HCT116 (cell line): ENCODE measurements around the gene FOXQ1. TPM values are rescaled to one million over a fixed set of nuclear protein-coding genes. Genes with fewer than 3 reads are reported as not detected.

Source experiments
- ATAC-seq: fragments of 200-7000 bp; cut with Tn5 transposase; 2 replicates; pipeline ENCODE4 v1.9.1; 2020; ENCODE audit warnings: mild to moderate bottlenecking, moderate library complexity
- BruUV-seq: library from RNA; stranded (reverse); fragments of 400-500 nt; replicated peaks from 2 replicates; lab custom pipeline; 2021; lab: Mats Ljungman, UMichigan
- CTCF ChIA-PET: fragments of 300-600 bp; sonication (Branson Sonifier 250); formaldehyde crosslinking; loops from one replicate; lab custom pipeline; 2021; ENCODE audit warnings: antibody characterized with exemption; lab: Charles Lee
- POLR2A ChIA-PET: fragments of 300-600, 350-600 bp; sonication (Branson Sonifier 250); formaldehyde crosslinking; loops from one replicate; lab custom pipeline; 2021; ENCODE audit warnings: antibody characterized with exemption; lab: Charles Lee
- RAD21 ChIA-PET, 2 experiments: fragments of 300-600 bp; sonication (Branson Sonifier 250); formaldehyde crosslinking; loops; one replicate each; lab custom pipeline; 2023; ENCODE audit warnings: low total read pairs in 2 of 2; ENCODE audit not compliant: uncharacterized antibody in 2 of 2, unreplicated experiment in 2 of 2, low non-redundant PET in 1 of 2; lab: Charles Lee
- DNase-seq: peaks from one replicate; pipeline ENCODE4 v3.0.0-alpha.2; 2010; ENCODE audit warnings: low read depth, low spot score
- H2AFZ ChIP-seq: fragments of 200-600 bp; shearing (Covaris generic), sonication (generic); 2 replicates; pipeline ENCODE4 v1.6.1; 2017; ENCODE audit warnings: low read depth, mixed run types, mixed read lengths, antibody characterized with exemption, low read length; ENCODE audit not compliant: poor library complexity, severe bottlenecking
- H3K27ac ChIP-seq: 2 replicates; pipeline ENCODE4 v1.5.1; 2012; ENCODE audit warnings: low read depth, low read length
- H3K27me3 ChIP-seq: fragments of 200-600 bp; sonication (generic); 2 replicates; pipeline ENCODE4 v1.6.1; 2016; ENCODE audit warnings: mixed run types, low read length, mixed read lengths; ENCODE audit not compliant: insufficient read depth
- H3K36me3 ChIP-seq, 2 experiments: fragments of 200-500 bp in 1 of 2; fragments of 200-600 bp in 1 of 2; sonication (Bioruptor generic) in 1 of 2; sonication (generic) in 1 of 2; 2 replicates each; pipeline versions ENCODE4 v1.5.1 to v1.6.1; 2014 to 2016; ENCODE audit warnings: low read length in 2 of 2, inconsistent platforms in 1 of 2, mixed read lengths in 1 of 2, mixed run types in 1 of 2; ENCODE audit not compliant: insufficient read depth in 2 of 2, control insufficient read depth in 1 of 2
- H3K4me1 ChIP-seq, 2 experiments: fragments of 200-600 bp in 1 of 2; sonication (generic) in 1 of 2; 2 replicates each; pipeline versions ENCODE4 v1.5.1 to v1.6.1; 2012 to 2017; ENCODE audit warnings: low read length in 2 of 2, inconsistent platforms in 1 of 2, mild to moderate bottlenecking in 1 of 2, mixed read lengths in 1 of 2, mixed run types in 1 of 2, moderate library complexity in 1 of 2; ENCODE audit not compliant: insufficient read depth in 2 of 2, control insufficient read depth in 1 of 2
- H3K4me2 ChIP-seq: fragments of 200-600 bp; sonication (generic); 2 replicates; pipeline ENCODE4 v1.6.1; 2017; ENCODE audit warnings: mixed run types, low read length, mixed read lengths
- H3K4me3 ChIP-seq, 2 experiments: fragments of 200-600 bp in 1 of 2; sonication (generic) in 1 of 2; replicated peaks in 1 of 2; 2 replicates each; pipeline ENCODE4 v1.5.1; 2011 to 2016; ENCODE audit warnings: low read length in 2 of 2, control low read depth in 1 of 2, low read depth in 1 of 2, mild to moderate bottlenecking in 1 of 2, mixed read lengths in 1 of 2, mixed run types in 1 of 2
- H3K79me2 ChIP-seq: fragments of 200-600 bp; sonication (generic); 2 replicates; pipeline ENCODE4 v1.6.1; 2017; ENCODE audit warnings: mild to moderate bottlenecking, mixed run types, low read length, moderate library complexity, mixed read lengths; ENCODE audit not compliant: insufficient read depth
- H3K9ac ChIP-seq: fragments of 200-600 bp; sonication (generic); 2 replicates; pipeline ENCODE4 v1.6.1; 2016; ENCODE audit warnings: low read length, mixed read lengths
- H3K9me2 ChIP-seq: fragments of 200-600 bp; sonication (generic), shearing (Covaris generic); 2 replicates; pipeline ENCODE4 v1.6.1; 2017; ENCODE audit warnings: mixed run types, mild to moderate bottlenecking, moderate library complexity; ENCODE audit not compliant: insufficient read depth
- H3K9me3 ChIP-seq, 2 experiments: fragments of 200-500 bp in 1 of 2; fragments of 200-600 bp in 1 of 2; sonication (Bioruptor generic) in 1 of 2; sonication (generic) in 1 of 2; 2 replicates each; pipeline ENCODE4 v1.6.1; 2014 to 2017; ENCODE audit warnings: low read length in 2 of 2, mixed read lengths in 2 of 2, inconsistent platforms in 1 of 2, low read depth in 1 of 2, mild to moderate bottlenecking in 1 of 2, mixed run types in 1 of 2, moderate library complexity in 1 of 2; ENCODE audit not compliant: control insufficient read depth in 1 of 2, insufficient read depth in 1 of 2
- H4K20me1 ChIP-seq: fragments of 200-600 bp; sonication (generic), shearing (Covaris generic); 2 replicates; pipeline ENCODE4 v1.6.1; 2017; ENCODE audit warnings: mixed run types, mild to moderate bottlenecking, moderate library complexity; ENCODE audit not compliant: insufficient read depth
- CBX3 ChIP-seq: IDR thresholded peaks from 2 replicates; pipeline ENCODE4 v1.6.1; 2012; ENCODE audit warnings: low read depth
- CTCF ChIP-seq, 3 experiments: fragments of 200-600 bp in 1 of 3; sonication (generic) in 1 of 3; IDR thresholded peaks in 2 of 3; conservative IDR thresholded peaks in 1 of 3; 2 replicates each; pipeline ENCODE4 v1.5.1; 2012 to 2017; ENCODE audit warnings: low read depth in 2 of 3, low read length in 2 of 3, antibody characterized with exemption in 1 of 3, borderline replicate concordance in 1 of 3, control low read depth in 1 of 3, mild to moderate bottlenecking in 1 of 3, mixed read lengths in 1 of 3, mixed run types in 1 of 3, moderate library complexity in 1 of 3; ENCODE audit not compliant: insufficient read depth in 1 of 3
- EZH2 ChIP-seq: fragments of 200-600 bp; sonication (generic); IDR thresholded peaks from 2 replicates; pipeline ENCODE4 v1.6.1; 2017; ENCODE audit warnings: antibody characterized with exemption, mixed run types
- JUND ChIP-seq: IDR thresholded peaks from 2 replicates; pipeline ENCODE4 v1.6.1; 2012
- POLR2AphosphoS5 ChIP-seq: IDR thresholded peaks from 2 replicates; pipeline ENCODE4 v1.6.1; 2011; ENCODE audit warnings: mild to moderate bottlenecking, low read depth, low read length, moderate library complexity
- RAD21 ChIP-seq: IDR thresholded peaks from 2 replicates; pipeline ENCODE4 v1.6.1; 2012; ENCODE audit warnings: low read depth, mild to moderate bottlenecking
- REST ChIP-seq: IDR thresholded peaks from 2 replicates; pipeline ENCODE4 v1.6.1; 2012; ENCODE audit warnings: low read depth
- SP1 ChIP-seq: IDR thresholded peaks from 2 replicates; pipeline ENCODE4 v1.6.1; 2012; ENCODE audit warnings: low read depth
- SRF ChIP-seq: IDR thresholded peaks from 2 replicates; pipeline ENCODE4 v1.6.1; 2012; ENCODE audit warnings: low read depth
- ZBTB33 ChIP-seq: IDR thresholded peaks from 2 replicates; pipeline ENCODE4 v1.6.1; 2011; ENCODE audit warnings: mild to moderate bottlenecking, low read length, moderate library complexity; ENCODE audit not compliant: insufficient replicate concordance; ENCODE audit errors: extremely low read depth
- ZNF274 ChIP-seq: fragments of 200-500 bp; sonication (Bioruptor generic); IDR thresholded peaks from 2 replicates; pipeline ENCODE4 v1.6.1; 2014; ENCODE audit warnings: mild to moderate bottlenecking, low read depth, low read length, inconsistent platforms
- intact Hi-C: fragments of 100-400 bp; cut with micrococcal nuclease; formaldehyde crosslinking; loops from 2 replicates; pipeline ENCODE4 v1.10.0; 2022
- total RNA-seq: library from RNA; stranded (reverse); gene quantifications from one replicate; pipeline ENCODE4 v1.2.1, GENCODE V29; 2021; ENCODE audit not compliant: unreplicated experiment

FOXQ1 gene
- total RNA-seq, 1 experiment from 2014 or later = 0.42 TPM

- TF ChIP-seq CTCF (IDR thresholded peaks at IDR 0.05 in 2 of 3, conservative IDR thresholded peaks at IDR 0.05 in 1 of 3; ENCODE audit: borderline replicate concordance in 1 of 3, insufficient read depth in 1 of 3, low read depth in 2 of 3, low read length in 2 of 3) = no peak
- no peak for TF ChIP-seq POLR2AphosphoS5
- TF ChIP-seq SP1 = no peak
- no peak for TF ChIP-seq REST
- TF ChIP-seq ZNF274 = no peak
- TF ChIP-seq JUND = no peak
These were observed 48.0 kb upstream of the FOXQ1 start (continued) for GRCh38 chr6:1263850-1264377.

- DNase-seq = no peak
- RAD21 ChIA-PET = no interaction called here
- Histone ChIP-seq H4K20me1 (no peaks in the 10 kb centered on the region), H3K9me3 (no peaks in the 10 kb centered on the region), H3K79me2 (no peaks in the 10 kb centered on the region), H3K4me3 (no peak overlapping the region), H3K4me2 (no peak overlapping the region), H3K9ac (no peak overlapping the region), H3K36me3 (no peaks in the 10 kb centered on the region), H3K27me3 (no peaks in the 10 kb centered on the region), H2AFZ (no peak overlapping the region), H3K4me1 (no peaks in the 10 kb centered on the region), H3K27ac (no peak overlapping the region), H3K9me2 (no peaks in the 10 kb centered on the region)
- BruUV-seq = no TSS peak
- CTCF ChIA-PET = no interaction called here
- ATAC-seq = peak; percentile 38; the same call in 1 of the 2 replicates
- intact Hi-C loops = no loop called here
- POLR2A ChIA-PET = no interaction called here
- TF ChIP-seq RAD21 (peak; percentile 25; the same call in 1 of the 2 replicates), ZBTB33 (no peak), SRF (no peak), SP1 (no peak), EZH2 (no peak), REST (no peak), CBX3 (no peak)
These were observed 47.1 kb upstream of the FOXQ1 start for GRCh38 chr6:1264619-1265445.
